Endothelial cell (in vitro differentiated cells): ENCODE measurements around the gene ARMS2. TPM values are rescaled to one million over a fixed set of nuclear protein-coding genes. Genes with fewer than 3 reads are reported as not detected.
A peak's percentile ranks its signal among the peaks of the same experiment; 100 is the strongest.

Source experiments
- DNase-seq: peaks from one replicate; pipeline ENCODE4 v3.0.0; 2021; ENCODE audit warnings: low spot score
- H3K27ac Mint-ChIP-seq: one replicate; pipeline ENCODE4 v1.8.0; 2021; ENCODE audit warnings: mixed read lengths, inconsistent platforms; ENCODE audit not compliant: unreplicated experiment
- H3K27me3 Mint-ChIP-seq: one replicate; pipeline ENCODE4 v1.8.0; 2021; ENCODE audit warnings: mild to moderate bottlenecking, moderate library complexity, mixed read lengths, inconsistent platforms; ENCODE audit not compliant: unreplicated experiment
- H3K36me3 Mint-ChIP-seq: one replicate; pipeline ENCODE4 v1.8.0; 2021; ENCODE audit warnings: mild to moderate bottlenecking, low read depth, mixed read lengths, inconsistent platforms; ENCODE audit not compliant: unreplicated experiment
- H3K4me1 Mint-ChIP-seq: one replicate; pipeline ENCODE4 v1.8.0; 2021; ENCODE audit warnings: mild to moderate bottlenecking, mixed read lengths, inconsistent platforms; ENCODE audit not compliant: unreplicated experiment
- H3K4me3 Mint-ChIP-seq: one replicate; pipeline ENCODE4 v1.8.0; 2021; ENCODE audit warnings: mild to moderate bottlenecking, mixed read lengths, inconsistent platforms; ENCODE audit not compliant: unreplicated experiment
- H3K9me3 Mint-ChIP-seq: one replicate; pipeline ENCODE4 v1.8.0; 2021; ENCODE audit warnings: mixed read lengths, inconsistent platforms; ENCODE audit not compliant: unreplicated experiment
- total RNA-seq: library from RNA; stranded (reverse); fragmentation: NEBNext Ultra II Directional; extraction: Animal tissue kit (Norgen Biotek cat#: 25700); gene quantifications from one replicate; pipeline ENCODE4 v1.2.1, GENCODE V29; 2021; ENCODE audit not compliant: unreplicated experiment
- TF ChIP-seq, protein P1 (sequence below): fragments of 200-600 bp; sonication (generic); IDR thresholded peaks from one replicate; pipeline ENCODE4 v1.5.0; 2021; ENCODE audit warnings: antibody characterized with exemption; ENCODE audit not compliant: unreplicated experiment

ARMS2 gene
- total RNA-seq, 1 donor from 2014 or later = not detected

DNA sequence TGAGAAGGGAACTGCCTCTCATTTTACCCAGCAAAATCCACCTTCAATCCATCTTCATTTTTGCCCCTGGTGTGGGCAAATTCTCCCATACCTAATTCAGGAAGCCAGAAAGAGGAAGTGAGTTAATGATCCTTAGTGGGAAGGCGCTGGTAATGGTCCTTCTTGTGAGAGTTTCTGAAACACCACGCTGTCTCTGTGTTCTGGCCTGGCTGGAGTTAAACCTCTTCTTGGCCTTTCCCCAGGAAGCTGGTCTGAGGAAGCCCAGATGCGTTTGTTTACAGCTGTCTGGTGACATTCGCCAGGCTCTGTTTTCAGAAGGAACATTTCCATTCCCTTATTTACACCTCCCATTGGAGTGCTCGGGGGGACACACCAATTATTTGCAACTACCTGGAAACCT lies 31.2 kb downstream of the ARMS2 start:
- Mint-ChIP-seq H3K4me3 (no peak overlapping the region), H3K4me1 (peaks cover 23% of the 10 kb centered on the region), H3K36me3 (peaks cover 6% of the 10 kb centered on the region), H3K9me3 (no peaks in the 10 kb centered on the region), H3K27ac (peak overlapping the region; percentile 90), H3K27me3 (peaks cover 2% of the 10 kb centered on the region)
- no peak for DNase-seq
- TF ChIP-seq, protein P1, sequence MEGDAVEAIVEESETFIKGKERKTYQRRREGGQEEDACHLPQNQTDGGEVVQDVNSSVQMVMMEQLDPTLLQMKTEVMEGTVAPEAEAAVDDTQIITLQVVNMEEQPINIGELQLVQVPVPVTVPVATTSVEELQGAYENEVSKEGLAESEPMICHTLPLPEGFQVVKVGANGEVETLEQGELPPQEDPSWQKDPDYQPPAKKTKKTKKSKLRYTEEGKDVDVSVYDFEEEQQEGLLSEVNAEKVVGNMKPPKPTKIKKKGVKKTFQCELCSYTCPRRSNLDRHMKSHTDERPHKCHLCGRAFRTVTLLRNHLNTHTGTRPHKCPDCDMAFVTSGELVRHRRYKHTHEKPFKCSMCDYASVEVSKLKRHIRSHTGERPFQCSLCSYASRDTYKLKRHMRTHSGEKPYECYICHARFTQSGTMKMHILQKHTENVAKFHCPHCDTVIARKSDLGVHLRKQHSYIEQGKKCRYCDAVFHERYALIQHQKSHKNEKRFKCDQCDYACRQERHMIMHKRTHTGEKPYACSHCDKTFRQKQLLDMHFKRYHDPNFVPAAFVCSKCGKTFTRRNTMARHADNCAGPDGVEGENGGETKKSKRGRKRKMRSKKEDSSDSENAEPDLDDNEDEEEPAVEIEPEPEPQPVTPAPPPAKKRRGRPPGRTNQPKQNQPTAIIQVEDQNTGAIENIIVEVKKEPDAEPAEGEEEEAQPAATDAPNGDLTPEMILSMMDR = no peak

DNA sequence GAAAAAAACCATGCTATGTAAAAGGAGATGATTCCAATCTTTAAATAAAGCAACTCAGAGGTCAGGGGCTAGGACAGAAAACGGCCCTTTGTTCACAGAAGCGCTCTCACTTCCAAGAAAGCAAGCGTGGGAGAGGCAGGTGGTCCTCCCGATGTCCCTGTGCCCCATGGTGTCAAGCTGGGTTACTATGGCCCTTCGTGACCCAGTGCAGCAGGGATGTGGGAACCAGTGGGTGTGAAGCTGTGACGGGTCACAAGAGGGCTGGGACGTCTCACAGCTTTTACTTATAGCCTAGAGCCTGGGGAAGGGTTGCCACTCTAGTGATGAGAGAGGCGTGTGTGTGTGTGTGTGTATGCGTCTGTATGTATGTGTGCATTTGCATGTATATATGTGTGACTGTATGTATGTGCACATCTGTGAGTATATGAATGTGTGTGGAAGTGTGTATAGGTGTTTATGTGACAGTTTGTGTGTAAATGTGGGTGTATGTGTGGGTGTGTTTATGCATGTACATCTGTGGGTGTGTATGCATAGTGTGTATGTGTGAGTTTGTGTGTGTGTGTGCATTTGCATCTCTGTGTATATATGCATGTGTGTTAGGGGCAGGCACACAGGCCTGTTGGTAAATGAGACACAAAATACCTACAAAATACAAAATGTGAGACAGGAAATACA lies 32.1 kb downstream of the ARMS2 start:
- no peak overlapping the region for H3K27ac Mint-ChIP-seq
- H3K4me1 Mint-ChIP-seq = peaks cover 23% of the 10 kb centered on the region
- H3K4me3 Mint-ChIP-seq = no peak overlapping the region

DNA sequence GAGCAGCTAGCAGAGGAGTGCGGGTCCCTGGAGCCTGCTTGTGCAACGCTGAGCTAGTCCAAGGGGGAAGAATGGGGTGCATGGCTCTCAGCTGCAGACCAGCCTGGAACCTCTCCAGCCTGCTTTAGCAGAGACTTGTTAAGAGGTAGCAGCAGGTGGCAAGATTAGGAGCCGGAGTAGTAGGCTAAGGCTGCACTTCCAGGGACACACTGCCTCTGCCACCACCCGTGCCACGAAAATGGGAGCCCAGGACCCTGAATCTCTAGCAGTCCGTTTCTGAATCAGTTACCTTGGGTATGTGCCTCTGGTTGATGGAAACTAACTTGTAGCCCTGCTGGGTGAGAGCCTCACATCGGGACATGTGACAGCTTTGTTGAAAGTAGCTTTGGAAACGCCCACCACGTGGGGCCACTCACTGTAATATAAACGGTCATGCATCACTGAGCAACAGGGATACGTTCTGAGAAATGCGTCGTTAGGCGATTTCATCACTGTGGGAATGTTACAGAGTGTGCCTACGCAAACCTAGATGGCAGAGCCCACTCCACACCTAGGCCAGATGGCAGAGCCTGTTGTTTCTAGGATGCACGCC lies 32.8 kb downstream of the ARMS2 start:
- Mint-ChIP-seq H3K9me3 (no peaks in the 10 kb centered on the region), H3K4me1 (peaks cover 23% of the 10 kb centered on the region), H3K4me3 (no peak overlapping the region), H3K27me3 (peaks cover 2% of the 10 kb centered on the region), H3K36me3 (peaks cover 3% of the 10 kb centered on the region), H3K27ac (no peak overlapping the region)
- no peak for DNase-seq
- TF ChIP-seq, protein P1 = no peak

More for the DNA sequence above, 32.1 kb downstream of the ARMS2 start:
- H3K9me3 Mint-ChIP-seq = no peaks in the 10 kb centered on the region
- H3K27me3 Mint-ChIP-seq = peaks cover 2% of the 10 kb centered on the region
- no peak for DNase-seq
- TF ChIP-seq, protein P1 = no peak
- peaks cover 6% of the 10 kb centered on the region for H3K36me3 Mint-ChIP-seq

DNA sequence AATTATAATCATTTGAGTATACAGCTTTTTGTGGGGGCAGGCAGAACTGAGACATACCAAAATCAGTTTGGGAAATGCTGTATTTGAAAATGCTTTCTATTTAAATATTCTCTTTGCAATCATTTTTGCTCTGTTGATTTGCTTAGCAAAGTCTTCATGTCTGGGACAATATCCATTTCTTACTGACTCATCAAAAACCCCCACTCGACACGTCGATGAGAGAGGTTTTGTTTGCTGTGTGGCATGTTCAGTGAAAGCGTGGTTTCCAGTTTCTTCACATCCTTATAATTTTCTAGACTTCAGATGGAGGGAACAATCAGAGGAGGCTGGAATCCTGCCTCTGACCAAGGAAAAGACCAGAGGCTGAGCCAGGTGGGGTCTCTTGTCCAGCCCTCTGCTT lies 35.8 kb downstream of the ARMS2 start:
- Mint-ChIP-seq H3K27me3 (peaks cover 4% of the 10 kb centered on the region), H3K4me1 (peaks cover 22% of the 10 kb centered on the region), H3K4me3 (no peak overlapping the region), H3K27ac (no peak overlapping the region), H3K36me3 (peaks cover 4% of the 10 kb centered on the region), H3K9me3 (no peaks in the 10 kb centered on the region)
- DNase-seq = no peak
- TF ChIP-seq, protein P1 = no peak
